Stimulated activated naive CD8-positive, alpha-beta T cell treated with anti-CD3 and anti-CD28 coated beads, Interleukin-15, amount 100 ng/mL, for 72 hours (primary cell): ENCODE data around the gene MKNK2.

Source experiments
- ATAC-seq: fragments of 150-1000 bp; cut with Tn5 transposase; 2 replicates; pipeline ENCODE4 v1.10.0; 2021; ENCODE audit warnings: mild to moderate bottlenecking, moderate library complexity
- DNase-seq, 2 donors: peaks; one replicate each; pipeline ENCODE4 v3.0.0; 2021 to 2022
- H3K27ac Mint-ChIP-seq, 2 donors: one replicate each; pipeline ENCODE4 v1.8.0; 2022; ENCODE audit warnings: mild to moderate bottlenecking in 2 of 2, mixed read lengths in 2 of 2, moderate library complexity in 2 of 2
- H3K27me3 Mint-ChIP-seq: one replicate; pipeline ENCODE4 v1.8.0; 2022; ENCODE audit warnings: mixed read lengths
- H3K4me1 Mint-ChIP-seq: one replicate; pipeline ENCODE4 v1.8.0; 2022; ENCODE audit warnings: mild to moderate bottlenecking, mixed read lengths
- H3K4me3 Mint-ChIP-seq, 2 donors: one replicate each; pipeline ENCODE4 v1.8.0; 2022; ENCODE audit warnings: mild to moderate bottlenecking in 2 of 2, mixed read lengths in 2 of 2, moderate library complexity in 1 of 2
- H3K9me3 Mint-ChIP-seq, 2 donors: one replicate each; pipeline ENCODE4 v1.8.0; 2022; ENCODE audit warnings: mixed read lengths in 2 of 2

MKNK2 gene

GRCh38 chr19:2064788-2065524 is 13.9 kb upstream of the MKNK2 start:
- Mint-ChIP-seq H3K27me3 (no peaks in the 10 kb centered on the region), H3K4me3 (no peak overlapping the region), H3K27ac (no peak overlapping the region), H3K4me1 (peaks cover 41% of the 10 kb centered on the region), H3K9me3 (no peaks in the 10 kb centered on the region)
- no peak for DNase-seq
- ATAC-seq = no peak

- peaks cover 40% of the 10 kb centered on the region for H3K4me1 Mint-ChIP-seq
- no peaks in the 10 kb centered on the region for H3K27me3 Mint-ChIP-seq
- no peak overlapping the region for H3K4me3 Mint-ChIP-seq
These were observed 13.3 kb upstream of the MKNK2 start for GRCh38 chr19:2064395-2064787.

GRCh38 chr19:2063824-2064223 is 12.8 kb upstream of the MKNK2 start:
- DNase-seq (no peak), ATAC-seq (no peak)
- H3K4me3 Mint-ChIP-seq = no peak overlapping the region
- H3K27ac Mint-ChIP-seq = no peak overlapping the region
- H3K4me1 Mint-ChIP-seq = peaks cover 41% of the 10 kb centered on the region
- no peaks in the 10 kb centered on the region for H3K27me3 Mint-ChIP-seq
- H3K9me3 Mint-ChIP-seq = no peaks in the 10 kb centered on the region

More at GRCh38 chr19:2064395-2064787, 13.3 kb upstream of the MKNK2 start:
- no peak for ATAC-seq
- no peaks in the 10 kb centered on the region for H3K9me3 Mint-ChIP-seq
- no peak overlapping the region for H3K27ac Mint-ChIP-seq
- DNase-seq = no peak

- ATAC-seq (no peak), DNase-seq (no peak)
- no peaks in the 10 kb centered on the region for H3K9me3 Mint-ChIP-seq
- peak overlapping the region; percentile 61 to 78 for H3K27ac Mint-ChIP-seq
- H3K4me1 Mint-ChIP-seq = peaks cover 52% of the 10 kb centered on the region
- H3K4me3 Mint-ChIP-seq = peak overlapping the region; percentile 90 to 98
- H3K27me3 Mint-ChIP-seq = no peaks in the 10 kb centered on the region
These were observed 11.7 kb upstream of the MKNK2 start for GRCh38 chr19:2062770-2063169.

GRCh38 chr19:2062389-2062729 is 11.3 kb upstream of the MKNK2 start:
- DNase-seq (no peak), ATAC-seq (no peak)
- peak overlapping the region in 1 of 2 donors; percentile 61 for H3K27ac Mint-ChIP-seq
- peak overlapping the region; percentile 90 to 98 for H3K4me3 Mint-ChIP-seq
- peaks cover 56% of the 10 kb centered on the region for H3K4me1 Mint-ChIP-seq
- H3K27me3 Mint-ChIP-seq = no peaks in the 10 kb centered on the region
- H3K9me3 Mint-ChIP-seq = no peaks in the 10 kb centered on the region

GRCh38 chr19:2061495-2062388 is 10.7 kb upstream of the MKNK2 start:
- peak; percentile 89 for ATAC-seq
- Mint-ChIP-seq H3K27ac (peak overlapping the region; percentile 48 to 92), H3K4me1 (peaks cover 62% of the 10 kb centered on the region), H3K9me3 (no peaks in the 10 kb centered on the region), H3K27me3 (no peaks in the 10 kb centered on the region), H3K4me3 (peak overlapping the region; percentile 90 to 98)
- DNase-seq = peak; percentile 100

GRCh38 chr19:2060884-2061494 is 9.9 kb upstream of the MKNK2 start:
- peak overlapping the region; percentile 85 to 95 for H3K27ac Mint-ChIP-seq
- H3K4me1 Mint-ChIP-seq = peaks cover 70% of the 10 kb centered on the region
- H3K4me3 Mint-ChIP-seq = peak overlapping the region; percentile 90 to 98
- ATAC-seq (peak; percentile 71), DNase-seq (no peak)
- no peaks in the 10 kb centered on the region for H3K9me3 Mint-ChIP-seq
- H3K27me3 Mint-ChIP-seq = no peaks in the 10 kb centered on the region

- DNase-seq = no peak
- H3K27me3 Mint-ChIP-seq = no peaks in the 10 kb centered on the region
- peak overlapping the region; percentile 89 to 98 for H3K4me3 Mint-ChIP-seq
- H3K4me1 Mint-ChIP-seq = peaks cover 77% of the 10 kb centered on the region
- ATAC-seq = no peak
- H3K9me3 Mint-ChIP-seq = no peaks in the 10 kb centered on the region
- H3K27ac Mint-ChIP-seq = peak overlapping the region; percentile 27 to 95
These were observed 8.6 kb upstream of the MKNK2 start for GRCh38 chr19:2059422-2060201.

GRCh38 chr19:2058570-2059421 is 7.8 kb upstream of the MKNK2 start:
- Mint-ChIP-seq H3K9me3 (no peaks in the 10 kb centered on the region), H3K27ac (peak overlapping the region in 1 of 2 donors; percentile 88), H3K4me1 (peaks cover 81% of the 10 kb centered on the region), H3K27me3 (no peaks in the 10 kb centered on the region), H3K4me3 (peak overlapping the region; percentile 12 to 50)
- no peak for ATAC-seq
- no peak for DNase-seq

GRCh38 chr19:2057484-2058469 is 6.7 kb upstream of the MKNK2 start:
- DNase-seq (no peak), ATAC-seq (no peak)
- Mint-ChIP-seq H3K27me3 (no peaks in the 10 kb centered on the region), H3K9me3 (no peaks in the 10 kb centered on the region), H3K4me1 (peaks cover 89% of the 10 kb centered on the region), H3K27ac (peak overlapping the region; percentile 52 to 97), H3K4me3 (peak overlapping the region; percentile 71 to 85)

GRCh38 chr19:2056837-2057192 is 5.8 kb upstream of the MKNK2 start:
- no peaks in the 10 kb centered on the region for H3K9me3 Mint-ChIP-seq
- no peak for ATAC-seq
- H3K27ac Mint-ChIP-seq = peak overlapping the region; percentile 89 to 97
- no peak for DNase-seq
- H3K27me3 Mint-ChIP-seq = no peaks in the 10 kb centered on the region
- H3K4me3 Mint-ChIP-seq = peak overlapping the region; percentile 71 to 85
- H3K4me1 Mint-ChIP-seq = peaks cover 90% of the 10 kb centered on the region

- Mint-ChIP-seq H3K27me3 (no peaks in the 10 kb centered on the region), H3K27ac (peak overlapping the region; percentile 97), H3K4me3 (peak overlapping the region; percentile 74 to 85), H3K9me3 (no peaks in the 10 kb centered on the region), H3K4me1 (peaks cover 96% of the 10 kb centered on the region)
- ATAC-seq (no peak), DNase-seq (no peak)
These were observed 5.1 kb upstream of the MKNK2 start for GRCh38 chr19:2055931-2056836.

- no peaks in the 10 kb centered on the region for H3K9me3 Mint-ChIP-seq
- peak overlapping the region in 1 of 2 donors; percentile 64 for H3K4me3 Mint-ChIP-seq
- no peak for ATAC-seq
- H3K4me1 Mint-ChIP-seq = peaks cover 89% of the 10 kb centered on the region
- no peaks in the 10 kb centered on the region for H3K27me3 Mint-ChIP-seq
- DNase-seq = no peak
- no peak overlapping the region for H3K27ac Mint-ChIP-seq
These were observed 3.7 kb upstream of the MKNK2 start for GRCh38 chr19:2054763-2055162.
